Fibroblast of lung (primary cell): ENCODE data around the gene FBRSL1.

ENCODE experiments used
- EZH2 ChIP-seq: IDR thresholded peaks from 2 replicates; pipeline ENCODE4 v1.5.1; 2012; ENCODE audit warnings: low read length, control low read depth, mild to moderate bottlenecking; ENCODE audit errors: missing control alignments
- TF ChIP-seq, protein P1 (sequence below), 2 donors: IDR thresholded peaks in 1 of 2; conservative IDR thresholded peaks in 1 of 2; 1 replicate in 1 of 2; 2 replicates in 1 of 2; pipeline ENCODE4 v1.5.1; 2011 to 2012; ENCODE audit warnings: low read length in 2 of 2, control low read depth in 1 of 2, inconsistent platforms in 1 of 2, low read depth in 1 of 2, mild to moderate bottlenecking in 1 of 2

DNA sequence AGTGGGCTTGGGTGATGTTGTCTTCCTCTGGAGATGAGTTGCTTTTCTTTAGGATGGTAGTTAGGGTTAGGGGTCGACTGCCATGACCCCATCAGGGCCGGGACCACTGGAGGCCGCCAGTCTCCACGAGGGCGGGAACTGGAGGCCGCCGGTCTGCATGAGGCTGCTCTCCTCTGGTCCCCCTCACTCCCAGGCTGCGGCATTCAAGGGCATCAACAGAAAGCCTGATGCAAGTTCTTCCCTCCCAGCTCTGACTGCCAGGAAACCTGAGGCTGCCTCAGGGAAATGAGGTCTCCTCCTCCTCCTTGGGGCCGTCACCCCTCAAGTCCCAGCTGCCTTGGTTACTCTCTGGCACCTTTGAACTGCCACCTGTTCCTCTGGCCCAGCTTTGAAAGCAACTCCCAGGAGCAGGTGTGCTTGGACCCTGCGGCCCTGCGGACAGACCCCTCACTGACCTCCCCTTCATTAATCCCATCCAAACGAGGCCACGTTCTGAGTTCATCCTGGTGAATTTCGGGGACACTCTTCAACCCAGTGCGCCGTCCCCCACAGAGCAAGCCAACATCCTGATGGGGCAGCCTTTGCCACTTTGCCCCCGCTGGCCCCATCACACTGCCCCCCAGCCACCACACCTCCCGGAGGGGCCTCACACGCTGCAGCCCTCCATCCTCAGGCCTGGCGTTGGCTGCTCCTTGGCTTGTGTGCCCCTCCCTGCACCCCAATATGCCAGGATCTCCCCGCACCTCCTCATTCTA, 37.2 kb upstream of the FBRSL1 start:
- TF ChIP-seq, protein P1, sequence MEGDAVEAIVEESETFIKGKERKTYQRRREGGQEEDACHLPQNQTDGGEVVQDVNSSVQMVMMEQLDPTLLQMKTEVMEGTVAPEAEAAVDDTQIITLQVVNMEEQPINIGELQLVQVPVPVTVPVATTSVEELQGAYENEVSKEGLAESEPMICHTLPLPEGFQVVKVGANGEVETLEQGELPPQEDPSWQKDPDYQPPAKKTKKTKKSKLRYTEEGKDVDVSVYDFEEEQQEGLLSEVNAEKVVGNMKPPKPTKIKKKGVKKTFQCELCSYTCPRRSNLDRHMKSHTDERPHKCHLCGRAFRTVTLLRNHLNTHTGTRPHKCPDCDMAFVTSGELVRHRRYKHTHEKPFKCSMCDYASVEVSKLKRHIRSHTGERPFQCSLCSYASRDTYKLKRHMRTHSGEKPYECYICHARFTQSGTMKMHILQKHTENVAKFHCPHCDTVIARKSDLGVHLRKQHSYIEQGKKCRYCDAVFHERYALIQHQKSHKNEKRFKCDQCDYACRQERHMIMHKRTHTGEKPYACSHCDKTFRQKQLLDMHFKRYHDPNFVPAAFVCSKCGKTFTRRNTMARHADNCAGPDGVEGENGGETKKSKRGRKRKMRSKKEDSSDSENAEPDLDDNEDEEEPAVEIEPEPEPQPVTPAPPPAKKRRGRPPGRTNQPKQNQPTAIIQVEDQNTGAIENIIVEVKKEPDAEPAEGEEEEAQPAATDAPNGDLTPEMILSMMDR (conservative IDR thresholded peaks at IDR 0.05 in 1 of 2, IDR thresholded peaks at IDR 0.05 in 1 of 2; ENCODE audit: low read depth in 1 of 2, low read length in 2 of 2) = no peak
- no peak for TF ChIP-seq EZH2
